ENCODE results near the gene CFAP52.
"Not testable (repeated sequence)": the region's sequence is repeated elsewhere in the genome, so short reads cannot be mapped to it uniquely, and the experiment has no call there.

Gene CFAP52

DNA sequence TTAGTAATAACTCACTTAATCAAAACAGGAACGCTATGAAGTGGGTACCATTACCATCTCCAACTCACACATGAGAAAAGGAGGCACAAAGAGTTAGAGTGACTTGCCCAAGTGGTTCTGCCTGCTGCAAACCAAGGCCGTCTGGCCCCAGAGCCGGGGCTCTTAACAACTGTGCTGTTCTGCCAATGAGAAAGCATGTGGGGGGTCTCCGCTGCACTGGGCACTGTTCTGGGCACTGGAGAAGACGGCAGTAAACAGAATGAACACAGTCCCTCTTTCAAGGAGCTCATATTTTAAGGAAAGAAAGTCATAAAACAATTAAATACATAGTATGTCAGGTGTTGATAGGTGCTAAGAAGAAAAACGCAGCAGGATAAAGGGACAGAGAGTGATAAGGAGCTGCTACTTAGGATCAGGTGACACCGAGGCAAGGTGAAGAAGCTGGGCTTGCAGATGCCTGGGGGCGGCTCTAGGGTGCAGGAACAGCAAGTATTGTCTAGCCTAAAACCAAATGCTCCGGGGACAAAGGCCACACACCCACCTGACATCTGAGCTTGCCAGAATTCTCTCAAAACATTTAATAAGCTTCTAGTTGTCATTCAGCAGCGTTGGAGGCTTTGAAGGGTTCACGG, 7.4 kb upstream of the CFAP52 start:
- DNase-seq (ENCODE audit: low spot score), result no peak

DNA sequence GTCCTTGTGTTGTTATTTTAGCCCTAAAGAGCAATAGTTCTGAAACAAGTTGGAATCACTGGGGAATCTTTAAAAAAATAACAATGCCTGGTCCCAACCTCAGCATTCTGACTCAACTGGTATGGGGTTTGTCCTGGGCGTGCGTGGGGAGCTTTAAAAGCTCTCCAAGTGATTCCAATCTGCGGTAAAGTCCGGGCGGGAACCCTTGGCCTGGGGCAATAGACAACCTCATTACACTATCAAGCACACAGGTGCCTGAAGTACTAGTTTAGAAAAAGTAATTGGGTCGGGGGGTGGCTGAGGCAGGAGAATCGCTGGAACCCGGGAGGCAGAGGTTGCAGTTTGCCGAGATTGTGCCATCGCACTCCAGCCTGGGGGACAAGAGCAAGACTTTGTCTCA, 5.2 kb upstream of the CFAP52 start:
- DNase-seq (ENCODE audit: low spot score), result no peak

DNA sequence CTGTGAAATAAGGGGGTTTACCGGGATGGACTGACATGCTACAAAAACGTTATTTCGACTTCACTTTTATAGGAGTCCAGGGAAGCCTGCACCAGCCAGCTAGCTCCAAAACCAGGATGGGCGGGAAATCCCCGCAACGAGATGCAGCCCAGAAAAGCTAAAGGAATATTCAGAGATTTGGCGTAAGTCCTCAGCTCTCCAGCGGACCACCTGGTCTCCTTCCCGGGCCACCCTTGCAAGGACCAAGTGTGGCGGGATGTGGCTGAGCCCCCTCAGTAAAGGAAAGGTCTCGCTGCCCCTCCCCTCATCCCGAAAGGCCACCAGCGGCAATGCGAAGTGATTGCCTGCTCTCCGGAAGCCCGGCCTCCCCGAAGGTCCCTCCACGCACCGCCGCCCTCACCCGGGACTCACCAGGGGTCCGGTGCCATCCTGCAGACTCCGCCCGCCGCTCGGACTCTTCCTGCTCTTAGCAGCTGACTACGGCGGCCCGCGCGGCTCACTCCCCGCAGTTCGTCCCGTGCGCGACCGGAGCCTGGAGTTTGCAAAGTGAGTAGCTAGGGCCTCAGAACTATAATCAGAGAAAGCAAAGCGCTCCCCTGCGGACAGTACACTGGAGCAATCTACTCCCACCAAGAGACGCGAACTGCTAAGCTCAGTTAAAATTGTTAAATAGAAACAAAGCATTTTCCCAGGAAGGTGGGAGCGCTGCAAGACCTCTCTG, 901 bp upstream of the CFAP52 start, which contains the start of gene STX8:
STX8 (minus strand) TSS at position 440 of the 721 bp plus-strand sequence; CDS start at position 428, 12 bp downstream.
- DNase-seq (ENCODE audit: low spot score), result peak; percentile 72

DNA sequence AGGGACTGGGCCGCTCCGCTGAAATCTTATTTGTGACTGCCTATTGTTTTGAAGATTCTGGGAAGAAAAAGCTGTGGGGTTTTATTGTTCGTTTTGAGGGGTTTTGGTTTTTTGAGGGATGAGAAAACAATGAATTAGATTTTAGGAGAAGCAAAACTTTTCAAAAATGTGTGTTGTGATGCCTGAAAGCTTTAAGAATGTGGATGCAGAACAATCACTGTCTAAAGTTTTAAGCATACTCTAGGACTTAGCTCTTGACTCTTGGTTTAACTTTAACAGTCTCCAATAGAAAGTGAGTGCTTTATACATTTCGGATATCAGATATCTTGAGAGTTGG, 899 bp downstream of the CFAP52 start:
- no peak for DNase-seq (ENCODE audit: low spot score)

GRCh38 chr17:9587969-9588656, 11.7 kb downstream of the CFAP52 start:
- DNase-seq (ENCODE audit: low spot score), result no peak

DNA sequence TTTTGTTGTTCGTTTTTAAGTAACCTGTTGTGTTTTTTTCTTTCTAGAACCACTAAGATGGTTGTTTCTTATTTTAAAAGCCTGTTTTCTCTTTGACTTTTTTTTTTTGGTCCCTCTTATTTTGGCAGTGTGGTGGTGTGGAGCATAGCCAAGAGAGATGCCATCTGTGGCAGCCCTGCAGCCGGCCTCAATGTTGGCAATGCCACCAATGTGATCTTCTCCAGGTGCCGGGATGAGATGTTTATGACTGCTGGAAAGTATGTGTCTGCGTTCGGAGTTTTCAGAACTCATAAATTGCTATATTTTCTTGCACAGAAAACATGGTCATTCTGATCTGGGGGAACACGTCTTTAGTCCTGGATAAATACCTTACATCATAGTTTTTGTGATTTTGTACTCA, 17.6 kb downstream of the CFAP52 start:
- no peak for DNase-seq (ENCODE audit: low spot score)

DNA sequence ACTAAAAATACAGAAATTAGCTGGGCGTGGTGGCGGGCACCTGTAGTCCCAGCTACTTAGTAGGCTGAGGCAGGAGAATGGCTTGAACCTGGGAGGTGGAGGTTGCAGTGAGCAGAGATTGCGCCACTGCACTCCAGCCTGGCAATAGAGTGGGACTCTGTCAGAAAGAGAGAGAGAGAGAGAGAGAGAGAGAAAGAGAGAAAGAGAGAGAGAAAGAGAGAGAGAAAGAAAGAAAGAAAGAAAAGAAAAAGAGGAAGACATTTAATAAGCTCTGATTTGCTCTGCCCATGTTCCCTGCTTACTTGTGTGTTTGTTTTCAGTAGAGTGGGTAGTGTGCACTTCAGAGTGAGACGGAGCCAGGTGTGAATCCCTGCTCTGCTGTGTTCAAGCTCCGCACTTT, 21.2 kb downstream of the CFAP52 start:
- not testable (repeated sequence) for DNase-seq (ENCODE audit: low spot score)

- no peak for DNase-seq (ENCODE audit: low spot score)
Observed at GRCh38 chr17:9598661-9599060, 22.2 kb downstream of the CFAP52 start.

GRCh38 chr17:9604583-9604982, 28.1 kb downstream of the CFAP52 start:
- not testable (repeated sequence) for DNase-seq (ENCODE audit: low spot score)

DNA sequence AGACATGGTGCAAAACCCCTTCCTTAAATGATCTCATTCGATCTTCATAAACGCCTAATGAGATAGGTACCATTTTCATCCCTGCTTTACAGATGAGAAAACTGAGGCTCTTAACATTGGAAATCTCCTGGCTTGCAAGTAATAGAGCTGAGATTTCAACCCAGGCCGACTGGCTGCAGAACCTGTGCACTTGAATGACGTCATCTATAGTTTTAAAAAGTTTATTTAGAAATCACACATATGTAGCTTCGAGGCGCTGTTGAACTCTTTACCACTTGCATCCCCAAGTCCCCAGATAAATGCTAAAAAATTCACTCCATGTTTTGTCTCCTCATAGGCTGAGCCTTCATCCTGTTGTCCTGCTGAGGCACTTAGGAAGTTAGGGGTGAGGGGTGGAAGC, 30.0 kb downstream of the CFAP52 start:
- DNase-seq (ENCODE audit: low spot score), result no peak

DNA sequence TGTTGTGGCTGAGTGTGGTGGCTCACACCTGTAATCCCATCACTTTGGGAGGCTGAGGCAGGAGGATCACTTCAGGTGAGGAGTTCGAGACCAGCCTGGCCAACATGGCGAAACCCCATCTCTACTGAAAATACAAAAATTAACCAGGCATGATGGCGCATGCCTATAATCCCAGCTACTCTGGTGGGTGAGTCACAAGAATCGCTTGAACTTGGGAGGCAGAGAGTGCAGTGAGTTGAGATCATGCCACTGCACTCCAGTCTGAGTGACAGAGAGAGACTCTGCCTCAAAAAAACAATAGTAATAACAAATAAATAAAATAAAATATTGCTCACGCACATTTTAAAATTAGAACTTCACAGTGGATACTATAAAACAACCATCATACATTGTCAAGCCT, 30.6 kb downstream of the CFAP52 start:
- not testable (repeated sequence) for DNase-seq (ENCODE audit: low spot score)

DNA sequence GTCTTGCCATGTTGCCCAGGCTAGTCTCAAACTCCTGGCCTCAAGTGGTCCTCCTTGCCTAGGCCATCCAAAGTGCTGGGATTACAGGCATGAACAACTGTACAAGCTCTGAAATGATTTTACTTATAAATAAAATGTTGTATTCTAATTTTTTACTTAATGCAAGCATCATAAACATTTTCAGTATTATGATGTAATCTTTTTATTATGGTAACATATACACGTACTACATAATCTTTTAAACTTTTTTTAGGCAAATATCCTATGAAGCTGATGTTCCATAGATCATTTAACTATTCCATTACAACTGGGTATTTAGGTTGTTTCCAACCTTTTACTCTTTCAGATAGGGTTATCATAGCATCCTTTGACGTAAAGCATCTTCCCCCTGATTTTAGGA, 35.1 kb downstream of the CFAP52 start:
- no peak for DNase-seq (ENCODE audit: low spot score)

DNA sequence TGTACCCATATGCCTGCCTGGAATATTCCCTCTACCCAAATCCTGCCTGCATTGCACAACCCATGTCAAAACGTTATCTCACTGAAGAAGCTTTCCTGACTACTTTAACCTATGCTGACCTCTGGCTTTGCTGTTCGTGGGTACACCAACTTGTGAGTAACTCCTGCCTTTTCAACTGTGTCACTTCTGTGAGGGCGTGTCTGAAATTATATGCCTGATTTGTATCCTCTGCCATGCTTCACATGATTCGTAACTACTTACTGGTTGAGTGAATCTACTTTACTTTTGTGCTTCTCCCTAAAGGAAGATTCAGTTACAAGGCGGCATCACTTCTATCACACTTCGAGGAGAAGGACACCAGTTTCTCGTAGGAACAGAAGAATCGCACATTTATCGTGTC, 35.6 kb downstream of the CFAP52 start:
- DNase-seq (ENCODE audit: low spot score), result no peak

DNA sequence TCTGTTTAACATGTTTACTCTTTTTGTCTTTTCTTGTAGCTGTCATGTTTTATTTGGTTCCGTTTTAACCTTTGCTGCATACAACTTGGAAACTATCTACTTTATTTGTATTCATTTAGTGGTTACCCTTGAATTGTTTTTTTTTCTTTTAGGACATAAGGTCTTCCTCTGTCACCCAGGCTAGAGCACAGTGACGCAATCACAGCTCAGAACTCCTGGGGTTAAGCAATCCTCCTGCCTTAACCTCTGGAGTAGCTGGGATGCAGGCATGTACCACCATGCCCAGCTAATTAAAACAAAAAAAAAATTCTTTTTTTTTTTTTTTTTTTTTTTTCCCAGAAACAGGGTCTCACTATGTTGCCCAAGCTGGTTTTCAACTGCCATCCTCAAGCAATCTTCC, 39.0 kb downstream of the CFAP52 start:
- DNase-seq (ENCODE audit: low spot score), result no peak

GRCh38 chr17:9622961-9623360, 46.5 kb downstream of the CFAP52 start:
- no peak for DNase-seq (ENCODE audit: low spot score)

GRCh38 chr17:9628509-9628908, 52.1 kb downstream of the CFAP52 start:
- no peak for DNase-seq (ENCODE audit: low spot score)

GRCh38 chr17:9632741-9633140, 56.3 kb downstream of the CFAP52 start:
- DNase-seq (ENCODE audit: low spot score), result no peak

GRCh38 chr17:9635340-9635739, 58.9 kb downstream of the CFAP52 start:
- DNase-seq (ENCODE audit: low spot score), result no peak

- DNase-seq (ENCODE audit: low spot score), result no peak
Observed at GRCh38 chr17:9636501-9636900, 60.1 kb downstream of the CFAP52 start.

GRCh38 chr17:9640388-9640787, 63.9 kb downstream of the CFAP52 start:
- not testable (repeated sequence) for DNase-seq (ENCODE audit: low spot score)

- no peak for DNase-seq (ENCODE audit: low spot score)
Observed at GRCh38 chr17:9643611-9644010, 67.2 kb downstream of the CFAP52 start.

- DNase-seq (ENCODE audit: low spot score), result peak; percentile 24
Observed at GRCh38 chr17:9644910-9645751, 68.7 kb downstream of the CFAP52 start, which contains the start of gene USP43. TSS of gene USP43 (plus strand) at chr17:9645517. CDS start at chr17:9645633, 116 bp downstream.

Measured in germinal center (tissue), 1 donor.